GM18499 (cell line): ENCODE measurements around the gene LINC01488.

Source experiments
- ATAC-seq: cut with Tn5 transposase; IDR thresholded peaks from one replicate; pipeline ENCODE4 v1.9.1; 2021; ENCODE audit warnings: moderate number of reproducible peaks; ENCODE audit not compliant: insufficient read depth, unreplicated experiment

Gene LINC01488

DNA sequence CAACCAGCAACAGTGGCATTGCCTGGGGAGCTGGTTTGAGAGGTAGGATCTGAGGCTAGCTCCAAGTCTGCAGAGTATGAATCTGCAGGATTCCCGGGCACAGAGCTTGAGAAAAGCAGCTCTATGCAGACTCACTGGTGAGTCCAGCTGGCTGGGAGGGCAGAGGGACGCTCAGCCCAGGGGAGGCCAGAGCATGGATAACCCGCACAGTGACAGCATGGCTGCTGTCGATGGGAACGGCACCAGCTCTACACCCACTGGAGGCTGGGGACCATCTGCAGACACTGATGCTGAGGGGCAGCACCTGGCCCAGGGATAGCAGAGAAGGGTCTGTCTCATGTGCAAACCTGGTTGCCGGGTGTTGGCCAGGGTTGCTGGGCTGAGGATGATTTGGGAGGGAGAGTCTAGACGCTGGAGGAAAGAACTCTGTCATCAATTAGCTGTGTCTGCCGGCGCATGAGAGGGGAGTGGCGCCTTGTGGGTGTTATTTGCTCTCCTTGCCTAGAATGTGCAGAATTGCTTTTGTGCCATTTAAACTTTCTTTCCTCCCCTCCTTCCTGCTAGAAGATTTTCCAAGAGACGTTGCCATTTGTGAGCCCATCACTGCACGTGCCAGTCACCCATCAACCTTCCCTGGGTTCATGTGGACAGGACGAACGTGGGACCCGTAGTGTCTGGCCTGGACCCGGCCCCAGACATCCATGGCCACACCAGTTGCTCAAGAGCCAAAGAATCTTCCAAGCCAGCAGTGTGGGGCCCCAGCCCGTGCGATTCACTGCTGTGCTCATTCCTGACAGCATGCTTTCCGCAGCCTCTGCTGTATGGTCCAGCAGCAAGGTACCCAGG is 19.1 kb upstream of the LINC01488 start:
- ATAC-seq: no peak

DNA sequence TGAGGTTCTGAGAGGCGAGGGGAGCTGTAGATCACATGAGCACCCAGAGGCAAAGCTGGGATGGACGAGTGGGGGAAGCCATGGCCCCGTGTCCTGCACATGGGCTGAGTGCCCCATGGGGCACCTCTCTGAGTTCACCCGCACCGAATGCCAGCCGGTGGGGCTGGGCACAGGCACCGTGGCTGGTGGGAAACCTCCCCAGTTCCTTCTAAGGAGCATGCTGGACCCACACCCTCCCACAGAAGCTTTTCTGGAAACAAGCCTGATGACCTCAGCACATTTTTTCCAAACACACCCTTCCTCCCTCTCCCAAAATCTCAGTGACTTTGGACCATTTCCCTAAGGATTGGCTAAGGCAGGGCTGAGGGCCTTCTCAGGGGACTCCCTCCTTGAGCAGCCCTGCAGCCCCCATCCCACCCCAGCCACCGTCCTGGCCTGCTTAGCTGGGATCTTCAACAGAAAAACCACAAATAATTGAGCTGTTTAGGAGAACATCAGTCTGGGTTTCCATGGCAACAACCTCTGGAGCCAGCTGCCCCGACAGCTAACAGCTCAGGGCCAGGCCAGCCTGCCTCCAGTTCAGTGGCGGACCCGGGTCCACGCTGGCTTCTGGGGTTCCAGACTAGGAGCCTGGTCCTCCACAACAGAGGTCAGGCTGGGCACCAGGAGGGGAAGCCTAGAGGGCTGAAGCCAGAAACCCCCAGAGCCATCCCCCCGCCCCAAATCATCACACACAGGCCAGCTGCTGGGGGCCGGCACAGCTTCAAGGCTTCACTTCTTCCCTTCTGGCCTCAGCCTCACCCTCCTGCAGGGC is 18.1 kb upstream of the LINC01488 start:
- ATAC-seq: no peak

DNA sequence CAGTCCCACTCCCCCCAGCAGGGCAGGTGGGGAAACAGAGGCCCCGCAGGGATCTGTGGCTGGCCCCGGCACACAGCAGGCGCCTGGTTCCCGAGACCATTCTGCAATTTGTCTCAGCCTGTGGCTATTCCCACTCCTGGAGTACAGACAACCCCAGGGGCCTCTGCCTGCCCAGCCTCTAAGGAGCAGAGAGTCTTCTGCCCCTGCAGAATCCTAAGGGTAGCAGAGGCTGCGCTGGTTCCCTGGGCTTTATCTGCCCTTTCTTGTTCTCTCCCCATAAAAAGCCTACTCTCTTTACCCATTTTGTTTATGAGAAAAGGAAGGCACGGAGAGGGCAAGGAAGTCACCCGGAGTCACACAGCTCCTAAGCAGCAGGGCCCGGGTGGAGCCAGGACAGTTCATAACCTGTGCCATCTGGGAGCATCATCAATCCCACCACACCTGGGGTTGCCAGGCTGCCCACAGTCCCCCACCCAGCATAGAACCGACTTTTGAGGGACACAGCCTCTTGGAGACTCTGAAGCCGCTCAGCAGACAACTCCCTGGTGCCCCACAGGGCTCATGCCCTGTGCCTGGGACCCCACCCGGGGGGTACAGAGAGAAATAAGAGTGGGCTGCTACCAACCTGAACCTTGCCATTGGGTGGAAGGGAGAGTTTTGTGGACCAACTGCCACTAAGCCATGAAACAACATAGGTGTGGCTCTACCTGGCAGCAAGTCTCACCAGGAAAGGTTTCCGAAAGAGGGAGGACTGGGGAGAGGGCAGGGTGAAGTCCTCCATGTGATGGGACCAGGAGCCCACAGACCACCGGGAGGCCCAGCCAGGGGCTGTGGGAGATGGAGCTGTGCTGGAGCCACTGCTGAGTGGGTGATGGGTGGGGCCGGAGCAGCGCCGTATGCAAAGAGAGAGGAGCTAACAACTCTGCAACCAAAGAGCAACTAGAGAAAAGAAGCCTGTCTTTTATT is 17.2 kb upstream of the LINC01488 start:
- ATAC-seq: no peak

DNA sequence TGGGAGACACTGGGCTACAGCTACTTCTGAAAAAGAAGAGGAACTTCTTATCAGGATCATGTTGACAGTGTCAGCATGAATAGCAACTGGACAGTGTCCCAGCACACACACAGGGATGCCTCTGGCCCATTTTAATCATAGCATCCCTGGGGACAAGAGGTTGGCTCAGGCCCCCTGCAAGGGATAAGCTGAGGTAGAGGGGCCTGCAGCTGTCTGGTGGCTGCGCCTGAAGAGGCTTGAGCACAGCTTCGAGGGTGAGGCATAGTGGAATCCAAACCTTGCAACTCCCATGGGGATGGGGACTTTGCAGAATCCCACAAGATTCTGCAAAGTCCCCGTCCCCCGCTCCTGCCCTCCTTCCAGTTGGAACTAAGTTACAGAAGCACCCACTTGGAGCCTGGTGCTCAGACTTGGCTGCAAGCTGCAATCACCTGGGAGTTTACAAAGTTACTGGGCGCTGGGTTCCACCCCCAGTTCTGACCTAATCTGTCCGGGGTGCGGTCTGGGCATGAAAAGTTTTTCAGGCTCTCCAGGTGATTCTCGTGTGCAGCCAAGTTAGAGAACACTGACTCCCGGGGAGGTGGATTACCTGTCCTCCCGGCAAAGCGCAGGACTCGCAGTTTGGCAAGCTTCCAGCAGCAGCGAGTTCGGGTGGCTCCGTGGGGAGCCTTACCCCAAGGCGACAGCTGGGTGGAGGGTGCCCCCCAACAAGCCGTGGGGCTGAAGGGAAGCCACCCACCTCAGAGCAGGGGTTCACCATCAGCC is 16.0 kb upstream of the LINC01488 start:
- no peak for ATAC-seq

DNA sequence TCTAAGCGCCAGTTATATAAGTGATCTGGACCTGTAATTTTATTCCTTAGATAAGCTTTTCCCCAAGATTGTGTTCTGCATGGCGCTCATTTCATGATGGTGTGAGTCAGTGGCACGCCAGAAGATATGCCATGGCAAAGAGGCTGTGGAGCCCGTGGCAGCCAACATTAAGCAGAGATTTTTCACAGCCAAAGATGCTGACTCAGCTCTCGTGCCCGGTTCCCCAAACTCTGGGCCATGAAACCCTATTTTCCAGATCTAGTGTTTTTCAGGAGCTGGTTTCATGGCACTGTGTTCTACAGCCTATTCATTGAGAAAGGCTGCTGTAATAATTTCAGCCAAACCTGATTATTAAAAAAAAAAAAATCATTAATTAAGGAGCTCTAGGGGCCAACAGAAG is 15.4 kb upstream of the LINC01488 start:
- no peak for ATAC-seq

DNA sequence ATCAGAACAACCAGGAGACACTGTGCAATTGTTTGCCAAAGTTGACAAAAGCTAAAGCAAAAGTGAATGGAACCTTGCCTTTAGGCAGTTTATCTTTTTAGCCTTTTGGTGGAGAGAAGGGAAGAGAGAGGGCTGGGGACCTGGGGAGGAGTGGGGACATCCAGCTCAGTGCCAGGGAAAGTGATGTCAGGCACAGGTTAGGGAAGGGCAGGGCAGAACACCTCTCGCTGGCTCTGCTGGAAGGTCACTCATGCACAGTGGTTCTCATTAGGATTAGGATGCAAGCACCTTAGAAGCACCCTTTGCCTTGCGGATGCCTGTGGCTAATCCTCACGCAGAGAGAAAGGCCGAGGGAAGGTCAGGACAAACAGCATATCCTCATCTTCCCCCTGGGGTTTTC is 14.3 kb upstream of the LINC01488 start:
- ATAC-seq: no peak

DNA sequence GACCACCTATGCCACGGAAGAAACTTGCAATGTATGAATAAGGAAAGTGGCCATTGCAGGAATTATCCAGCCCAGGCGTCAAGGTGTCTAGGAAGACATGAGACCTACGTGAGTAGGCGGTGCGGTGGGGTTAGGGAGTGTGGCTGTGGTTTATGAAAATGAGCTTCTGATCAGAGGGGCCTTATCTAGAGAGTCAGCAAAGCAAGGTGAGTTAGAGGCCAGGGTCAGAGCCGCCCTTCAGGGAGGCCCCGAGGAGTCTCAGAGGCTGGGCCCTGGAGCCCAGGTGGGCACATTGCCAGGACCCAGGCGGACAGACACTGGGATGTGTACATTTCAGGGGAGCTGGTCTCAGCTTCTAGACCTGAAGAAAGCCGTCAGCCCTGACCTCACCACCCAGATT is 13.8 kb upstream of the LINC01488 start:
- ATAC-seq: no peak

DNA sequence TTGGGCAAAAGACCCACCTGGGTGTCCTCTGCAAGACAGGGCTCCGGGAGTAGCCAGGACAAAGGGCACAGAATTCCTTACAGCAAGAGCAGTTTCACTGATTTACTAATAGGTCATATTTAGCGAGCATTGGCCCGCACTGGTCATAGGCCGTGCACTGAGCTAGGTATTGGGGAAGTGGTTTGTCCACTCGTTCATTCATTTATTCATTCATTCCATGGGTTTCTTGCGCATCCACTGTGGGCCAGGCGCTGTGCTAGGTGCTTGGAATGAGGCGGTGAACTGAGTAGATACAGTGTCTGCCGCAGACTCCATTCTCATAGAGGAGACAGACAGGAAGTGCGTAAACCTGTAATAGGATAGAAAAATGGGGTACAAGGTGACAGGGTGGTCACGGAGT is 13.2 kb upstream of the LINC01488 start:
- no peak for ATAC-seq

DNA sequence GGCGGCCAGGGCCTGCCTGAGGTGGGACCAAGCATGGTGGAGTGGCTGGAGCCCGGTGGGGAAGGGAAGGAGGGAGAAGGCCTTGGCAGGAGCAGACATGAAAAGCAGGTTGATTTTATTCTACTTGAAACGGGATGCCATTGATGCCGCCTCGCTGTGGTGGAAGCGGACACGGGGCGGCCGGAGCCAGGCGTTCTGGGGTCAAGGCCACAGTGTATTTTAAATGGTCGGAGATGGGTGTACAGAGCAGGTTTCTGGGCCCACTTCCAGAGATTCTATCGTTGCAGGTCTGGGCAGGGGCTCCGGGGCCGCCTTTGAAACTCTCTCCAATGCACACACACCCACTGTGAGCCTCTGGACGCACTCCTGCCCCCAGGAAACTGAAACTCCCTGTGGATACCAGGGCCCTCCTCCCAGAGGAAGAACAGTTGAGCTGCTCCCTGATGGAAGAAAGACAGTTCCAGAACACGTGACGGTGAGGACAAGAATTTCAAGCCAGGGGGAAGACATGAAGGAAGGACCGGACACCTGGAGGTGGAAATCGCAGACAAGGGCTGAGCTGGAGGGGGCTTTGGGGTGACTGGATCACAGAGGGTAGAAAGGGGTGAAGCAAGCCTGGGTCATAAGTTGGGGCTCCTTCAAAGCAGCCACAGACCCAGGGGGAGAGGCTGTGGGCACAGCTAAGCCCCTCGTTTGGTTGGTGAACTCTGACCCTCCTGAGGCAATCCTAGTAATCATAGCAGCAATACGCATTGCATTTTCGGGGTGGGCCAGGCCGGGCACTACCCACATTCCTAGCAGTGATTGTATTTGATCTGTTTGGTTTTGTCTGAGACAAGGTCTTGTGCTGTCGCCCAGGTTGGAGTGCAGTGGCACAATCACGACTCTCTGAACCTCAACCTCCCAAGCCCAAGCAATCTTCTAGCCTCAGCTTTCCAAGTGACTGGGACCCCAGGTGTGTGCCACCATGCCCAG is 12.3 kb upstream of the LINC01488 start:
- ATAC-seq: no peak

DNA sequence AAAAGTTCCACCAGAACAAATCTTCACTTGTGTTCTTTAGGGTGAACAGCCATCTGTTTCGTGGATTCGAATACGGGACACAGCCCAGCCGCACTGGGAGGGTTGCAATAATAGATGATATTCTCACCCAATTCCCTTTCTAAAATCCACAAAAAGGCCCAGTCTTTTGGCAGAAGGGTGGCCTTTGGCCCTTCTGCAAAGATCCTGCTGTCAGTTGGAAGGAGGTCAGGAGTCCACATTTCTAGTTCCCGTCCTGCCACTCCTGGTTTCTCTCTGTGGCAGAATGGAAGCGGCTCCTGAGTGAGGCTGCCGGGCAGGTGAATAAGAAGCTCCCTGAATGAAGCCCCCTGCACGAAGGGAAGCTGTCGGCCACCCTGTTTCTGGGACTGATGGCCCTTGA is 11.2 kb upstream of the LINC01488 start:
- ATAC-seq: no peak

DNA sequence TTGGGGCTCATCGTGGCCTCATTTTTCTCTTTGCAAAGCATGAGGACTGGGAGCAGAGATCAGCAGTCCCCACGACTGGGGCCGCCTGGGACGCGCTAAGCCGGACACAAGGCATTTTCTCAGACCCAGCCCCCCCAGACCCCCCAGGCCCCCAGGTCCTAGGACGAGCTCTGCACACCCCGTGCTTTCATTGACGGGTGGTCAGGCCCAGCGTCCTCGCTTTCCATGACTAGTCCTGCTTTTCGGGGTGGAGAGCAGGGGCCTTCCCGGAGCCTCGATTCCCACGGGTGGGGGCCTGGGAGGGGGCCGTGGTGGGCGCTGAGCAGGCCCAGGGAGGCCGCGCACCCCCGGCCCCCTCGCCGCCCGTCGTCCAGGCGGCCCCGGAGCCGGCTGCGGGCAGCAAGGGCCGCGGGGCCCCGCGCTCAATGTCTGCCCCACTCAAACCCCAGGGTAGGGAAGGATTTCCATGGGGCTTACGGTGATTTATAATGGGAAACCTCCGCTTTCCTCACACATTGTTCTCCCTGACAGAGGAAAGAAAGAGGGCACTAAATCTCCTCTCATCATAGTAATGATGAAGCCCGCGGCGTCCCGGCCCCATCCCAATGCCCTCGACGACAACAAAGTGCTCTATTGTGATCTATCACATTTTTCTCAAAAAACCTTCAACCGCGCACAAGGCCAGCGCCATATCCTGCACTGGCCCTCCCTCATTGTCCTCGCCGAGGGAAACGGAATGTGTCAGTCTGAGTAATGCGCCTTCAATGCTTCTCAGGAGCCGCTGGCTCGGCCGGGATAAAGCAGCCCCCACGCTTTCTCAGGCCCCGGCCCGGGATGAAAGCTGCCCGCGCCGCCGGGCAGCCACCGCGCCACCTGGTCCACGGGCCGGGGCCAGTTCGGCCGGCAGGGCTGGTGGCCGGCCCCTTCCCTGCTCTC is 10.4 kb upstream of the LINC01488 start:
- ATAC-seq: no peak

DNA sequence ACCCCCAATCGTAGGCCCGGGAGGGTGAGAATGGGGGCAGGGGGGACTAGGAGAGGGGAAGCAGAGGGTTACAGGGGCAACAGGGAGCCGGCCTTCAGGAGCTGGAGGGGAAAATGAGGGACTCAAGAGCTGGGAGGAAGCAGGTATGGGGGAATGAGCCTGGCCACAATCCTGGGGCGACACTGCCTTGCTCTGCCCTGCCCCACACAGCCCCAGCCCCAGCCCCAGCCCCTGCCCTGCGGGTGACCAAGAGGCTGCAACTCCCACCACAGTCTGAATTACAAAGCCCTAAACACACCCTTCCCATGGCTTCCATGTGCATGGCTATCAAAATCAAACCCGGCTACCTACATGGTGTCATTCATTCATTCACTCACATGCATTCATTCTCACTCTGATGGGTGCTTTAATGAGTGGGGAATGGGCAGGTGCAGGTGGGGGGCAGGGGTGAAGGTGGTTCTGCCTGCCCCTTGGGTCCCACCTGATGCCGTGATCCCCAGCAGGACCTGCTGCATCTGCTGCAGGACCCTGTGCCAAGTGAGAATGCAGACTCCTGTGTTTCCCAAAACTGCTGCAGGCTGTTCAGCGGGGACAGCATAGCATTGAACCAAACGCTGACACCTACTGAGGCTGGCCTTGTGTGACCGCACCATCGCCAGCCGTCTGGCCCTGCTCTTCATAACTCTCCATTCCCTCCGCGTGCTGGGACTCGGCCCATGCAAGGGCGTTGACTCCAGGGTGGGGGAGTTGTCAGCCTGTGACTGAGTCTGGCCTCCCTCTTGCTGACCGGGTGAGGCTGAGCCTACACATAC is 9.5 kb upstream of the LINC01488 start:
- ATAC-seq: no peak

DNA sequence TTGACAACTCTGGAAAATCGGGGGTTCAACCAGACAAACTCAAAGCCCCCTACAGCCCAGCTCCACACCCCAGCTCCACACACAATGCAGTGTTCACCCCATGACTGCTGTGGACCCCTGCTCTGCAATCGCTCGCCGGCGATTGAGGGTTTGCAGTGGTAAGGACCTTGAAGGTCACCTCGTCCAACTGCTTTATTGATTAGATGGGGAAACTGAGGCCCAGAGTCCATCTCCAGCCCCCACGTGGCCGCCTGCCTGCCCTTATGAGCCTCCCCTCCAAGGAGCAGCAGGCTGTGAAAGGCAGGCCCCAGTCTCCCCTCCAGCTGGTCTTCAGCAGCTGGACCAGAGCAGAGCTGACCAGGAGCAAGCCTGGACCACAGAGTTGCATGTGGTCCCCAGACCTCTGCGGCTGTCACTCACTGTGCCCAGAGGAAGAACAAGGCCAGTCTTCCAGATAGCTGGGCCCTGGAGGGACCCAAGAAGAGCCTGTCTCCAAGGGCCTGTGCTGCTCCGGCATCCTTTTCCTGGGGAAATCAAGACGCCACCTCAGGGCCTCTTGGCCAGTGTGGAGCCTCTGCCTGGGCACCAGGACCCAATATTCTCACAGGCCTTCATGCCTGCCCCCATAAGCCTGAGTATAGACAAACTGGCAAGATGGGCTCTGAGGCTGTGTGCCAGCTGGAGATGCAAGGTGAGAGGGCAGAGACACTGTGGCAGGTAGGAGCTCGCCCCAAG is 8.8 kb upstream of the LINC01488 start:
- ATAC-seq: no peak

DNA sequence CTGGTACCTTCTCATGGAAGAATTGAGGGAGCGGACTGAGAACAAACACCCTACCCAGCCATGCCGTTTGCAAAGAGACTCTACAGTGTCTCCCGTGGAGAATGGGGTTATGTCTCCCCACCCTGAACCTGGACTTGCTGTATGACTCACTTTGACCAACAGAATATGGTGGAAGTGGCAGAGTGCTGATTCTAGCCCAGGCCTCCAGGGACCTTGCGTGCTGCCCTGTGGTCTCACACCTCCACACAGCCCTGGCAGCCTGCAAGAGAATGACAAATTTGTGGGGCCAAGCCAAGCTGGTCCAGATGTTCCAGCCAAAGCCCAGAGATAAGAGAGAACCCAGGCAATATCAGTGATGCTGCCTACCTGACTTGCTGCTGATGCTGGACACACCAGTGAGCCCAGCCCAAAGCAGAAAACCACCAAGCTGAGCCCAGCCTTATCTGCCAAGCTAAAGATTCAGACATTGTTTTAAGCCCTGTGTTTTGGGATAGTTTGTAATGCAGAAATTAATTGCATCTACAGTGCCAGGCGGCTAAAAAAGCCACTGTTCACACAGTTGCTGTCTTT is 8.1 kb upstream of the LINC01488 start:
- ATAC-seq: no peak

DNA sequence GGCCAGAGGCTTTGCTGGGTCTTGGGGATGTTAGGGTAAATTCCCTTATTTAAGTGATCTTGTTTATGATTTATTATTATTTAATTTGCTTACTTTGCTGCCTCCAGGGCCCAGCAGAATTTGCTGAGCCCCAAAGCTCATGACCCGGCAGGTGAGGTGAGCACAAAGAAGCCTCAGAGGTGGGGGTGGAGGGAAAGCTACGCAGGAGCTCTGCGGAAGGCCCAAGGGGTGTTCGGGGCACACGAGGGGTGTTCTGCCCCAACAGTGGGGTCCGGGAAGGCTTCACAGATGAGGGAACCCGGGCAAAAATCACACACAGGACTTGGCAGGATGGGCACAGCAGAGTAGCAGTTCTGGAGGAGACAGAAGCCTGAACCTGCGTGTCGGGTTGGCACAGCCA is 6.7 kb upstream of the LINC01488 start:
- no peak for ATAC-seq
